GM21529 (cell line): ENCODE data around the gene RPRML.
A peak's percentile ranks its signal among the peaks of the same experiment; 100 is the strongest.

Source experiments
- ATAC-seq: cut with Tn5 transposase; IDR thresholded peaks from one replicate; pipeline ENCODE4 v1.9.1; 2021; ENCODE audit not compliant: unreplicated experiment

Gene RPRML

GRCh38 chr17:46947216-46947615 lies 31.8 kb downstream of the RPRML start:
- ATAC-seq = no peak

GRCh38 chr17:46944931-46945330 lies 34.1 kb downstream of the RPRML start:
- ATAC-seq = no peak

GRCh38 chr17:46943501-46944393 lies 35.3 kb downstream of the RPRML start:
- no peak for ATAC-seq

GRCh38 chr17:46943218-46943500 lies 35.9 kb downstream of the RPRML start:
- ATAC-seq = no peak

- ATAC-seq = no peak
These were observed 36.4 kb downstream of the RPRML start for GRCh38 chr17:46942441-46943217.

GRCh38 chr17:46940692-46941404 lies 38.2 kb downstream of the RPRML start:
- peak; percentile 59 for ATAC-seq

GRCh38 chr17:46935658-46936266 lies 43.3 kb downstream of the RPRML start:
- no peak for ATAC-seq

- ATAC-seq = no peak
These were observed 47.5 kb downstream of the RPRML start for GRCh38 chr17:46931596-46931995.

- ATAC-seq = no peak
These were observed 49.0 kb downstream of the RPRML start for GRCh38 chr17:46930051-46930450.

GRCh38 chr17:46929413-46929812 lies 49.6 kb downstream of the RPRML start:
- ATAC-seq = no peak

- no peak for ATAC-seq
These were observed 50.4 kb downstream of the RPRML start for GRCh38 chr17:46928467-46929261.
